KMS-11 (cell line): Measurements from ENCODE around the gene METTL22.

Experiments used
- H2AFZ ChIP-seq: fragments of 200-600 bp; sonication (generic); 2 replicates; pipeline ENCODE4 v1.6.1; 2016; ENCODE audit warnings: antibody characterized with exemption, mixed run types, low read depth
- H3K27ac ChIP-seq: fragments of 200-600 bp; sonication (generic); 2 replicates; pipeline ENCODE4 v1.6.1; 2016; ENCODE audit warnings: mild to moderate bottlenecking, mixed run types
- H3K27me3 ChIP-seq: fragments of 200-600 bp; sonication (generic); 2 replicates; pipeline ENCODE4 v1.6.1; 2017; ENCODE audit warnings: mild to moderate bottlenecking, low read depth, mixed run types, moderate library complexity; ENCODE audit not compliant: insufficient read depth
- H3K36me3 ChIP-seq: fragments of 200-600 bp; sonication (generic); 2 replicates; pipeline ENCODE4 v1.6.1; 2017; ENCODE audit warnings: mild to moderate bottlenecking, mixed run types; ENCODE audit not compliant: insufficient read depth
- H3K4me1 ChIP-seq: fragments of 200-600 bp; sonication (generic); 2 replicates; pipeline ENCODE4 v1.6.1; 2016; ENCODE audit warnings: mild to moderate bottlenecking, low read depth, mixed run types; ENCODE audit not compliant: poor library complexity, severe bottlenecking
- H3K4me2 ChIP-seq: fragments of 200-600 bp; sonication (generic); 2 replicates; pipeline ENCODE4 v1.7.0; 2016; ENCODE audit warnings: mild to moderate bottlenecking, mixed run types
- H3K4me3 ChIP-seq: fragments of 200-600 bp; sonication (generic); IDR thresholded peaks from 2 replicates; pipeline ENCODE4 v1.6.1; 2017; ENCODE audit warnings: low read depth, low read length, mixed read lengths; ENCODE audit not compliant: insufficient read depth
- H3K79me2 ChIP-seq: fragments of 200-600 bp; sonication (generic); 2 replicates; pipeline ENCODE4 v1.6.1; 2016; ENCODE audit warnings: low read depth, mixed run types; ENCODE audit not compliant: insufficient read depth
- H3K9ac ChIP-seq: fragments of 200-600 bp; sonication (generic); 2 replicates; pipeline ENCODE4 v1.6.1; 2016; ENCODE audit warnings: mild to moderate bottlenecking, mixed run types
- H4K20me1 ChIP-seq: fragments of 200-600 bp; sonication (generic); 2 replicates; pipeline ENCODE4 v1.6.1; 2016; ENCODE audit warnings: mild to moderate bottlenecking, mixed run types; ENCODE audit not compliant: insufficient read depth
- CTCF ChIP-seq: fragments of 200-600 bp; sonication (generic); conservative IDR thresholded peaks from 2 replicates; pipeline ENCODE4 v1.6.1; 2017; ENCODE audit warnings: low read depth, mild to moderate bottlenecking, antibody characterized with exemption, low read length, moderate library complexity, mixed read lengths

The METTL22 gene

GRCh38 chr16:8589900-8590688, 31.4 kb upstream of the METTL22 start, which contains the start of gene TMEM114:
TSS of gene TMEM114 (minus strand) at chr16:8590511. CDS start at chr16:8589838, 673 bp downstream.
- no peaks in the 10 kb centered on the region for H3K27me3 ChIP-seq
- H3K4me3 ChIP-seq = no peak within 1 kb of the TSS
- no peak within 1 kb of the TSS for H3K27ac ChIP-seq
- TF ChIP-seq CTCF = no peak
- no peak within 1 kb of the TSS for H3K9ac ChIP-seq
- no peak within 1 kb of the TSS for H3K4me2 ChIP-seq
- H3K4me1 ChIP-seq = no peaks in the 10 kb centered on the region
- no peaks in the 10 kb centered on the region for H4K20me1 ChIP-seq
- H3K36me3 ChIP-seq = no peaks in the 10 kb centered on the region
- no peak within 1 kb of the TSS for H2AFZ ChIP-seq
- no peaks in the 10 kb centered on the region for H3K79me2 ChIP-seq

GRCh38 chr16:8590811-8591210, 30.7 kb upstream of the METTL22 start:
- Histone ChIP-seq H3K27me3 (no peaks in the 10 kb centered on the region), H3K9ac (no peak overlapping the region), H3K36me3 (no peaks in the 10 kb centered on the region), H3K4me2 (no peak overlapping the region), H3K79me2 (no peaks in the 10 kb centered on the region), H2AFZ (no peak overlapping the region), H3K4me3 (no peak overlapping the region), H4K20me1 (no peaks in the 10 kb centered on the region), H3K27ac (no peak overlapping the region), H3K4me1 (no peaks in the 10 kb centered on the region)
- TF ChIP-seq CTCF = no peak

GRCh38 chr16:8591451-8591850, 30.0 kb upstream of the METTL22 start:
- H2AFZ ChIP-seq = no peak overlapping the region
- TF ChIP-seq CTCF = no peak
- H3K27me3 ChIP-seq = no peaks in the 10 kb centered on the region
- no peaks in the 10 kb centered on the region for H4K20me1 ChIP-seq
- H3K79me2 ChIP-seq = no peaks in the 10 kb centered on the region
- no peaks in the 10 kb centered on the region for H3K4me1 ChIP-seq
- no peak overlapping the region for H3K27ac ChIP-seq
- no peak overlapping the region for H3K4me2 ChIP-seq
- H3K4me3 ChIP-seq = no peak overlapping the region
- no peak overlapping the region for H3K9ac ChIP-seq
- H3K36me3 ChIP-seq = no peaks in the 10 kb centered on the region

GRCh38 chr16:8594149-8594666, 27.3 kb upstream of the METTL22 start:
- Histone ChIP-seq H3K9ac (no peak overlapping the region), H4K20me1 (no peaks in the 10 kb centered on the region), H3K4me2 (no peak overlapping the region), H3K79me2 (no peaks in the 10 kb centered on the region), H2AFZ (no peak overlapping the region), H3K4me3 (no peak overlapping the region), H3K27me3 (no peaks in the 10 kb centered on the region), H3K4me1 (no peaks in the 10 kb centered on the region), H3K36me3 (no peaks in the 10 kb centered on the region), H3K27ac (no peak overlapping the region)
- TF ChIP-seq CTCF = no peak
